Breast epithelium (tissue), 4 donors: ENCODE measurements around the gene ARID1B. TPM values are rescaled to one million over a fixed set of nuclear protein-coding genes. Genes with fewer than 3 reads are reported as not detected.

Experiments
- DNase-seq, 2 donors: peaks; one replicate each; pipeline ENCODE4 v3.0.0-alpha.2; 2019; ENCODE audit warnings: low spot score in 2 of 2
- H3K27ac ChIP-seq, 2 donors: fragments of 200-600 bp; sonication (generic) in 1 of 2; one replicate each; pipeline ENCODE4 v1.5.1; 2016 to 2019; ENCODE audit warnings: mild to moderate bottlenecking in 1 of 2
- H3K27me3 ChIP-seq, 2 donors: fragments of 200-600 bp; sonication (generic) in 1 of 2; one replicate each; pipeline versions ENCODE4 v1.5.1 to v1.6.0; 2017 to 2019; ENCODE audit warnings: control low read depth in 1 of 2, mild to moderate bottlenecking in 1 of 2
- H3K36me3 ChIP-seq: fragments of 200-600 bp; one replicate; pipeline ENCODE4 v1.5.1; 2019
- H3K4me1 ChIP-seq, 2 donors: fragments of 200-600 bp; sonication (generic); one replicate each; pipeline ENCODE4 v1.5.1; 2016 to 2019; ENCODE audit warnings: control low read depth in 1 of 2
- H3K4me3 ChIP-seq, 3 donors: fragments of 200-600 bp; sonication (generic); 1 replicate in 2 of 3; 2 replicates in 1 of 3; pipeline ENCODE4 v1.5.1; 2016 to 2019; ENCODE audit warnings: mild to moderate bottlenecking in 3 of 3, moderate library complexity in 2 of 3
- H3K9me3 ChIP-seq, 2 donors: fragments of 200-600 bp; sonication (generic) in 1 of 2; one replicate each; pipeline ENCODE4 v1.5.1; 2016 to 2019; ENCODE audit warnings: control low read depth in 1 of 2
- POLR2A ChIP-seq: fragments of 450-650 bp; IDR thresholded peaks from one replicate; pipeline ENCODE4 v1.6.1; 2016; ENCODE audit warnings: antibody characterized with exemption, mild to moderate bottlenecking, moderate library complexity
- POLR2AphosphoS5 ChIP-seq, 3 donors: sonication (generic); formaldehyde crosslinking; IDR thresholded peaks; one replicate each; pipeline ENCODE4 v1.6.1; 2017; ENCODE audit warnings: antibody characterized with exemption in 3 of 3
- intact Hi-C: fragments of 100-400 bp; cut with DNase I; formaldehyde crosslinking; loops from one replicate; pipeline ENCODE4 v1.15.1; 2023; ENCODE audit warnings: low total_unique reads
- total RNA-seq, 3 donors: library from RNA; depleted of rRNA; stranded (reverse); fragments of >200 nt; gene quantifications; one replicate each; pipeline ENCODE4 v1.1.0, GENCODE V29; 2016
- TF ChIP-seq, protein P1 (sequence below), 3 donors: fragments of 450-650 bp; IDR thresholded peaks; one replicate each; pipeline ENCODE4 v1.5.1; 2016 to 2017; ENCODE audit warnings: antibody characterized with exemption in 3 of 3, mild to moderate bottlenecking in 3 of 3, moderate library complexity in 3 of 3

Gene ARID1B
- total RNA-seq, 3 donors from 2014 or later: 99.9 to 205 (median 131) TPM

DNA sequence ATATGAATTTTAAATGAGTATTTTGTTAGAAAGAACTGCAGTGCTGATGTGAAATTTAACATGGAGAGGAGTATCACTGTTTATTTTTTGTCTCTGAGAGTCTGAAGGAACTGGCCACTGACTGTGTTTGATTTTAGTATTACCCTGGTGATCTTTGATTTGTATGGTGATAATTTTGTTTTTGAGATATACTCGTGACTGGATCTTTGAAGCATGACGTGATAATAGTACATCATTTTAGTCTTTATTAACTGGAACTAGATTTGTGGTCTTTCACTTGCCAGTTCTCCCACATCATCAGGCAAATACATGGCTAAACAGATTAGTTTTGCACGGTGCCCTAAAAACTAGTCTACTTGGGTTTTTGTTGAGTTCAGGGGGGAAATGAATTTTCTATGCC, 55.5 kb downstream of the ARID1B start:
- Histone ChIP-seq H3K4me3 (no peak overlapping the region), H3K27me3 (no peaks in the 10 kb centered on the region), H3K36me3 (no peaks in the 10 kb centered on the region), H3K9me3 (no peaks in the 10 kb centered on the region), H3K27ac (peak overlapping the region; percentile 27 to 50), H3K4me1 (peaks cover 0 to 8% of the 10 kb centered on the region in 2 donors)
- no peak for TF ChIP-seq POLR2A
- TF ChIP-seq POLR2AphosphoS5 (IDR thresholded peaks at IDR 0.05): no peak
- TF ChIP-seq, protein P1, sequence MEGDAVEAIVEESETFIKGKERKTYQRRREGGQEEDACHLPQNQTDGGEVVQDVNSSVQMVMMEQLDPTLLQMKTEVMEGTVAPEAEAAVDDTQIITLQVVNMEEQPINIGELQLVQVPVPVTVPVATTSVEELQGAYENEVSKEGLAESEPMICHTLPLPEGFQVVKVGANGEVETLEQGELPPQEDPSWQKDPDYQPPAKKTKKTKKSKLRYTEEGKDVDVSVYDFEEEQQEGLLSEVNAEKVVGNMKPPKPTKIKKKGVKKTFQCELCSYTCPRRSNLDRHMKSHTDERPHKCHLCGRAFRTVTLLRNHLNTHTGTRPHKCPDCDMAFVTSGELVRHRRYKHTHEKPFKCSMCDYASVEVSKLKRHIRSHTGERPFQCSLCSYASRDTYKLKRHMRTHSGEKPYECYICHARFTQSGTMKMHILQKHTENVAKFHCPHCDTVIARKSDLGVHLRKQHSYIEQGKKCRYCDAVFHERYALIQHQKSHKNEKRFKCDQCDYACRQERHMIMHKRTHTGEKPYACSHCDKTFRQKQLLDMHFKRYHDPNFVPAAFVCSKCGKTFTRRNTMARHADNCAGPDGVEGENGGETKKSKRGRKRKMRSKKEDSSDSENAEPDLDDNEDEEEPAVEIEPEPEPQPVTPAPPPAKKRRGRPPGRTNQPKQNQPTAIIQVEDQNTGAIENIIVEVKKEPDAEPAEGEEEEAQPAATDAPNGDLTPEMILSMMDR (IDR thresholded peaks at IDR 0.05): no peak
- DNase-seq: no peak
- intact Hi-C loops: no loop called here

DNA sequence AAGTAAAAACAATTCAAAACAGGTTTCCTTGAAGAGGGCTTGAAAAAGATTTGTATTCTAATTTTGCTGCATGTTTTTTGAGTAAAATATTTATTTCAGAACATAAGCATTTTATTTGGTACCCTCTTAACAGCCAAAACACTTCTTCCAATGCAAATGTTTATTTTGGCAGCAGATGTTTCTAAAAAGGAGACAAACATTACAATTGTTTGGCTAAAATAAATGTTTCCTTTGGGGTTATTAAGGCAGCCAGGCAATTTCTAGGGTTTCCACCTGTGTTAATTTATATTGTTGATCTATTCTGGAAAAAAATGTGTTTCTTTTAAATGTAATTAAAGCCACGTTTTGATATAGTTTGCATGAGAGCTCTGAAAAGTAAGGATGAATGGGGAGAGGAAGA, 56.6 kb downstream of the ARID1B start:
- no peak for DNase-seq
- H3K9me3 ChIP-seq: no peaks in the 10 kb centered on the region
- no peaks in the 10 kb centered on the region for H3K36me3 ChIP-seq
- peaks cover 0 to 8% of the 10 kb centered on the region in 2 donors for H3K4me1 ChIP-seq
- no peak overlapping the region for H3K4me3 ChIP-seq
- TF ChIP-seq POLR2A (no peak), POLR2AphosphoS5 (IDR thresholded peaks at IDR 0.05) (no peak)
- TF ChIP-seq, protein P1 (IDR thresholded peaks at IDR 0.05): no peak
- no peak overlapping the region for H3K27ac ChIP-seq
- H3K27me3 ChIP-seq: no peaks in the 10 kb centered on the region
- intact Hi-C loops: no loop called here

DNA sequence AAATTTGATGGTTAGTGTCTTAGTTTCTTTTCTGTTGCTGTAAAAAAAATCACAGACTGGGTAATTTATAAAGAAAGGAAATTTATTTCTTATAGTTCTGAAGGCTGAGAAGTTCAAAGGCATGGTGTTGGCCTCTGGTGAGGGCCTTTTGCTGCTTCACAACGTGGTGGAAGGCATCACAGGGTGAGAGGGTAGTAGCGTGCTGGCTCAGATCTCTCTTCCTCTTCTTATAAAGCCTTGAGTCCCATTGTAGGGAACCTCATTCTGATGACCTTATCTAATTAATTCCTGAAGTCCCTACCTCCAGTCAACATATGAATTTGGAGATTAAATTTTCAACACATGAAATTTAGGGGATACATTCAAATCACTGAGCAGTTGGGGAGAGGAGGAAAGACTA, 62.0 kb downstream of the ARID1B start:
- TF ChIP-seq POLR2A (no peak), POLR2AphosphoS5 (IDR thresholded peaks at IDR 0.05) (no peak)
- TF ChIP-seq, protein P1 (IDR thresholded peaks at IDR 0.05): no peak
- DNase-seq: no peak
- no peak overlapping the region for H3K4me3 ChIP-seq
- peaks cover 0 to 4% of the 10 kb centered on the region in 2 donors for H3K4me1 ChIP-seq
- no peaks in the 10 kb centered on the region for H3K36me3 ChIP-seq
- no peaks in the 10 kb centered on the region for H3K27me3 ChIP-seq
- no peaks in the 10 kb centered on the region for H3K9me3 ChIP-seq
- H3K27ac ChIP-seq: peak overlapping the region; percentile 55 to 70
- intact Hi-C loops: no loop called here

DNA sequence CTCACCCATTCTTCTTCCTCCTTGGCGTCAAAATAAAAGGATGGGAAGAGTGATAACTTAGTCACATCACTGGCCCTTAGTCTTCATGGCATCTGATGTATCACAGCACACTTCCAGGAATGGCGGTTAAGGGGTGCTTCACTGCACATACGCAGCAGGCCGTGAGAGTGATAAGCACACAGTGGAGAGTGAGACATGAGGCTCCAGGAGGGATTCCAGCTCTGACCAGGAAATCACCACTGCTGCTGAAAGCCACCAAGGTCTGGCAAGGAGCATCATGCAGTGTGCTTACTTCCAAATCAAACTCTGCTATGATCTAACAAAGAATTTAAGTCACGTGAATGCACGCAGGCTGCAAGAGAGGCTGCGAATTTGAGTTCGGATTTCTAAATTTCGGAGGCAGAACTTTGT, 62.4 kb downstream of the ARID1B start:
- Histone ChIP-seq H3K27me3 (no peaks in the 10 kb centered on the region), H3K4me1 (peaks cover 0 to 4% of the 10 kb centered on the region in 2 donors), H3K36me3 (no peaks in the 10 kb centered on the region), H3K4me3 (no peak overlapping the region), H3K9me3 (no peaks in the 10 kb centered on the region), H3K27ac (peak overlapping the region; percentile 55 to 70)
- TF ChIP-seq POLR2A (no peak), POLR2AphosphoS5 (IDR thresholded peaks at IDR 0.05) (no peak)
- TF ChIP-seq, protein P1 (IDR thresholded peaks at IDR 0.05): no peak
- DNase-seq: no peak
- intact Hi-C loops: no loop called here

DNA sequence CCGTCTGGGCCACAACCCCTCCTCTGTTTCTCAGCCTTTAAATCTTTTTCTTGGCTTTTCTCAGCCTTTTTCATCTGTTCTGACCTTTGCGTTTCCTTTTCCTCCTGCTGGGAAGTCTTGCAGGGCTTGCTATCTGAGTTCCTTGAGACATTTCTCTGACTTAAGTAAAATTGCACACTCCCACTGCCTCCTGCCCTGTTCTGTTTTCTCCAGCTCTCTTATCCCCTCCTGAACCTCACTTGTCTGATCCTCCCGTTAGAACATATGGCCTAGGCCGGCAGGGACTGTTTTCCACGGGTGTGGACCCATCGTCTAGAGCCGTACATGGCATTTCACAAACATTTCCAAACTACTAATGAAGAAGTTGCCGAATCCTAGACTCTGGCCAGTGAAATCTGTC, 63.0 kb downstream of the ARID1B start:
- H3K4me1 ChIP-seq: peaks cover 0 to 4% of the 10 kb centered on the region in 2 donors
- no peak for TF ChIP-seq POLR2AphosphoS5 (IDR thresholded peaks at IDR 0.05)
- H3K27ac ChIP-seq: peak overlapping the region; percentile 50 to 65
- intact Hi-C loops: no loop called here
- H3K9me3 ChIP-seq: no peaks in the 10 kb centered on the region
- H3K4me3 ChIP-seq: no peak overlapping the region
- H3K36me3 ChIP-seq: no peaks in the 10 kb centered on the region
- no peak for DNase-seq
- H3K27me3 ChIP-seq: no peaks in the 10 kb centered on the region

DNA sequence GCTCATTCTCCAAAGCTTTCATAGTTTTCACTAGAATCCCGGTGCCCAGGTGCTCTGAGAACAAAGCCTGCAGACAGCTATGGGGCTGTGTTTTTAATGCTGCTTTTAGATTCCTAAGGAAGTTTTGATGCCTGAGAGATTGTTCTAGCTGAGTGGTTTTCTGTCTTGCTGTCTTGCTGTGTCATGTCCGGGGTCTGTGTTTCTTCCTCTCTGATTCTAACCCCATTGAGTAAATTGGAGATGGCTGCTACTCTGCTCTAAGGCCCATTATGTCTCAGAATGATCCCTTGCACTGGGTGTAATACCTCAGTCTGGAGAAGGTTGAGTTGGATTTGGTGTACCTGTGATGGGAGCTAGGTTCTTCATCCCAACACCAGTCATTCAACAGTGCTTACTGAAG, 63.4 kb downstream of the ARID1B start:
- Histone ChIP-seq H3K27ac (peak overlapping the region; percentile 50 to 65), H3K36me3 (no peaks in the 10 kb centered on the region), H3K4me3 (no peak overlapping the region), H3K27me3 (no peaks in the 10 kb centered on the region), H3K4me1 (peaks cover 0 to 4% of the 10 kb centered on the region in 2 donors), H3K9me3 (no peaks in the 10 kb centered on the region)
- intact Hi-C loops: no loop called here
- TF ChIP-seq POLR2AphosphoS5 (IDR thresholded peaks at IDR 0.05) (no peak), POLR2A (no peak)
- TF ChIP-seq, protein P1 (IDR thresholded peaks at IDR 0.05): no peak
- no peak for DNase-seq
